HG02763 (cell line): ENCODE measurements around the gene GSTO1.
A peak's percentile ranks its signal among the peaks of the same experiment; 100 is the strongest.

Experiments
- ATAC-seq: cut with Tn5 transposase; IDR thresholded peaks from one replicate; pipeline ENCODE4 v1.9.1; 2021; ENCODE audit warnings: mild to moderate bottlenecking, moderate library complexity; ENCODE audit not compliant: unreplicated experiment

The GSTO1 gene

GRCh38 chr10:104250371-104250770, 4.3 kb upstream of the GSTO1 start:
- ATAC-seq: no peak

GRCh38 chr10:104251443-104251842, 3.2 kb upstream of the GSTO1 start:
- no peak for ATAC-seq

GRCh38 chr10:104252368-104252767, 2.3 kb upstream of the GSTO1 start:
- no peak for ATAC-seq

GRCh38 chr10:104253106-104253505, 1.6 kb upstream of the GSTO1 start:
- no peak for ATAC-seq

- ATAC-seq: no peak
Measured at GRCh38 chr10:104253606-104254410, 884 bp upstream of the GSTO1 start.

- peak; percentile 36 for ATAC-seq
Measured at GRCh38 chr10:104255311-104255981, 754 bp downstream of the GSTO1 start.

DNA sequence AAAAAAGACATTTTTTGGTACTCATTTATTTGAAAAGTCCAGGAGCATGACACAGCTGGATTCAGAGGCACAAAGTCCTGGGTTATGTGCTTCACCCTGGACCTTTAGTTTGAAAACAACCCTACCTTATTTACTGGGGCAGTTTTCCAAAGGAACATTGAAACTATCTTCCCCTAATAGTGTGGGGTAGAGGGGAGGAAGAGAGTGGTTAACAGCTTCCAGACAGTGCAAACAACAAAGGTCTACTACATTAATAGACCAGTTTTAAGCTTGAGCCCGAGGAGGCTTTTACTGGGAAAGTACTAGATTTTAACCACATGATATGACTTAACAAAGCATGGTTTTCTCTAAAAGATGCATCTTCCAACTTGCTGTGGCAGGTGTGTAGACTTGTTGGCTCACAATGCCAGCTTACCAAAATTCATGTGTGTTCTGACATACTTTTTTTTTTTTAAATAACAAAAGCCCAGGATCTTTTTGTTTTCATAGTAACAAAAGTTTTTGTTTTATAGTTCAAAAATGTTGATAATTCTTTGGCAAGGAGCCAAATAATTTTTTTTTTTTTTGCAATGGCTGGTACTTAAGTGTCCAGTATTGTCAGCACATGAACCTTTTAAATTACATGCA, 1.8 kb downstream of the GSTO1 start:
- no peak for ATAC-seq

GRCh38 chr10:104257235-104257634, 2.5 kb downstream of the GSTO1 start:
- ATAC-seq: no peak

DNA sequence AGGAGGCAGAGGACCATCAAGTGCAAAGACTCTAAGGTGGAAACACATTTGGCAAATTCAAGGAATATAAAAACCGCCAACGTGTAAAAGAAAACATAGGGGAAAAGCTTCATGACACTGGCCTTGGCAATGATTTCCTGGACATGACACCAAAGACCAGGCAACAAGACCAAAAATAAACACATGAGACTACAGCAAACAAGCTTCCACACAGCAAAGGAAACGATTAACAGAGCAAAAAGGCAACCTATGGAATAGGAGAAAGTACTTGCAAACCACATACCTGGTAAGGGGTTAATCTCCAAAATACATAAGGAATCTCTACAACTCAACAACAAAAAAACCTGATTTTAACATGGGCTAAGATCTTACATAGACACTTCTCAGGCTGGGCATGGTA, 3.5 kb downstream of the GSTO1 start:
- ATAC-seq: no peak

DNA sequence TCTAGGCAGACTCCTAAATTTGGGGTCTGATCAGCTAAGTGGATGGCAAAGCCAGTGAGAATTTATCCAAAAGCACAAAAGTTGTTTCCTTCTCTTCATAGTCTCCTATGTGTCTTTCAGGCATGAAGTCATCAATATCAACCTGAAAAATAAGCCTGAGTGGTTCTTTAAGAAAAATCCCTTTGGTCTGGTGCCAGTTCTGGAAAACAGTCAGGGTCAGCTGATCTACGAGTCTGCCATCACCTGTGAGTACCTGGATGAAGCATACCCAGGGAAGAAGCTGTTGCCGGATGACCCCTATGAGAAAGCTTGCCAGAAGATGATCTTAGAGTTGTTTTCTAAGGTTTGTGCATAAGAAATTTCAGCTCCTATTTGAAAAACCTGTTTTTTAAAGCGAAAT, 4.8 kb downstream of the GSTO1 start:
- no peak for ATAC-seq

GRCh38 chr10:104259999-104260774, 5.5 kb downstream of the GSTO1 start:
- no peak for ATAC-seq

DNA sequence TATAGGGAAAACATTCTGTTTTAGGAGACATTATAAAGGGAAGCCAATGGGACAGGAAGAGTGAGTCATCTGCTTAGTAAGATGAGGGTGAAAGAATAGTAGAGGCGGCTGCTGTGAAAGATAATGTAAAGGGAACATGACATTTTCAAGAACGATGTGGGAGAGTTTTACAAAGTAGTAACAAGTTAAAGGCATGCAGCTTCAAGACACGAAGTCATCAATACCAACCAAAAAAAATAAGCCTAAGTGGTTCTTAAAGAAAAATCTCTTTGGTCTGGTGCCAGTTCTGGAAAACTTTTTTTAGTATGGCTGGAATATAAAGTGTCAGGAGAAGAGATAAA, 6.1 kb downstream of the GSTO1 start:
- no peak for ATAC-seq

DNA sequence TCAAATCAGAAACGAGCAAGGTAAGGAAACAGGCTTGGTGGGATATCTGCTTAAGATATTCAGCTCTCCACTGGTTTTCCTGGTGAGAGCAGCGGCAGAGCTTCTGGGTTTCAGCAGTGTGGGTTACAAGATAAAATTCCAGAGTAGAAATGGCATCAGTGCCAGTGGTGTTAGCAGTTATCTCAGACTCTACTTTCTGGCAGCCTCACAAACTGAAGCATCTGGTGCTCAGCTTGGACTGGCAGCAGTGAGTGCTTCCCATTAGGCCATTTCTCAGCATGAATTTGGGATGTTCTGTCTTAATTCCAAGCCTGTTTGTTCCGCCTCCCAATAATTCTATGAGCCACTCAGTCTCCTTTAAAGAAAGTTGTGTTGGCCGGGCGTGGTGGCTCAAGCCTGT, 7.4 kb downstream of the GSTO1 start:
- ATAC-seq: no peak

DNA sequence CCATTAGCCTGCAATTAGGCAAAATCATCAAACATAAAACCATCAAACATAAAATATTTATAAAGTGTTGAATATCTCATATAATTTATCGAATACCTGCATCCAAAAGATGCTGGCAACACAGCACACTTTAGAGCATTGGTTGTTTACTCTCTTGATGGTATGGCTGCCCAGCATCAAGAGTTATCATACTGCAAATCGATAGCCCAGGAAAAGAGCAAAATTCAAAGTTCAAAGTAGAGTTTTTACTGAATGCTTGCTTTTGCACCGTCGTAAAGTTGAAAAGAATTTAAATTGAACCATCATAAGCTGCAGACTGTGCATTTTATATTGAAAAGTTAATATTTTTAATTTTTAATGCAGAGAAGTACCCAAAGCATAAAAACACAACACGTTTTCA, 10.1 kb downstream of the GSTO1 start:
- no peak for ATAC-seq

GRCh38 chr10:104267721-104268404, 13.2 kb downstream of the GSTO1 start:
- no peak for ATAC-seq

DNA sequence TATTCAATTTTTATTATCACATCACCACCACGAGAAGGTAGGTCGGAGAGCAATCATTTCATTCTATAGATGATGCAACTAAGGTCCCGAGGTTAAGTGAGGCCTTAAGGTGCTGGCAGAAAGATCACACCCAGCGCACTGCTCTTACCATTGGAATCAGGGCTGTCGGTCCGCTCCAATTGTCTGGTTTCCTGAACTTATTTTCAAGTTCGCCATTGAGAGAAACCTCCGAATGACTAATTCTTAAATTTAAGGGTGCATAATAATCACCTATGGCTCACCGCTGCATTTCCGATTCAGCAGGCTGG, 13.7 kb downstream of the GSTO1 start:
- no peak for ATAC-seq

- peak; percentile 99 for ATAC-seq
Measured at GRCh38 chr10:104268713-104269645, 14.3 kb downstream of the GSTO1 start, which contains the start of gene GSTO2. GSTO2 (plus strand) TSS chr10:104269184; CDS start chr10:104274916, 5,732 bp downstream.

- no peak for ATAC-seq
Measured at GRCh38 chr10:104273286-104273685, 18.6 kb downstream of the GSTO1 start.

- ATAC-seq: no peak
Measured at GRCh38 chr10:104273899-104274575, 19.3 kb downstream of the GSTO1 start.
